Measurements from ENCODE around the gene HES4. TPM values are rescaled to one million over a fixed set of nuclear protein-coding genes. Genes with fewer than 3 reads are reported as not detected.

HES4 gene
- polyA plus RNA-seq, 1 experiment = 0.68 TPM

DNA sequence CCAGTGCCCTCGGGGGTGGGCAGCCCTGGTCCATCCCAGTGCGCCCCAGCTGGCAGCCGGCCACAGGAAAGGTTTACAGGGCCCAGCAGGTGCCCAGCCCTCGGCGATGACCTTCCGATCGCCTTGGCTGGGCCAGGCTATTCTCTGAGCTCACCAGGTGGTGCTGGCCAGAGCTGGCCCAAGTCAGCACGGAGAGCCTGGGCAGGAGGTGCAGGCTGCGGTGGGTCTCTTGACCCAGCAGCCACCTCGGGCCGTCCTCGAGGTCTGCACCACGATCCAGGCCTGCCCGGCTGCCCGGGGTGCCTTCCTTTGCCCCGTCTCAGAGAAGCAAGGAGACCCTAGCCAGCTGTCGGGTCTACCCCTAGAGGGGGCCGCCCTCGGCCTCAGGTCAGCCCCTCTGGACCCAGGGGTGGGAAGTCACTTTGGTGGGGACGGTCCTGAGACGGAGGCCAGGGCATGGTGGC, 18.4 kb downstream of the HES4 start:
- TF ChIP-seq, protein P1, sequence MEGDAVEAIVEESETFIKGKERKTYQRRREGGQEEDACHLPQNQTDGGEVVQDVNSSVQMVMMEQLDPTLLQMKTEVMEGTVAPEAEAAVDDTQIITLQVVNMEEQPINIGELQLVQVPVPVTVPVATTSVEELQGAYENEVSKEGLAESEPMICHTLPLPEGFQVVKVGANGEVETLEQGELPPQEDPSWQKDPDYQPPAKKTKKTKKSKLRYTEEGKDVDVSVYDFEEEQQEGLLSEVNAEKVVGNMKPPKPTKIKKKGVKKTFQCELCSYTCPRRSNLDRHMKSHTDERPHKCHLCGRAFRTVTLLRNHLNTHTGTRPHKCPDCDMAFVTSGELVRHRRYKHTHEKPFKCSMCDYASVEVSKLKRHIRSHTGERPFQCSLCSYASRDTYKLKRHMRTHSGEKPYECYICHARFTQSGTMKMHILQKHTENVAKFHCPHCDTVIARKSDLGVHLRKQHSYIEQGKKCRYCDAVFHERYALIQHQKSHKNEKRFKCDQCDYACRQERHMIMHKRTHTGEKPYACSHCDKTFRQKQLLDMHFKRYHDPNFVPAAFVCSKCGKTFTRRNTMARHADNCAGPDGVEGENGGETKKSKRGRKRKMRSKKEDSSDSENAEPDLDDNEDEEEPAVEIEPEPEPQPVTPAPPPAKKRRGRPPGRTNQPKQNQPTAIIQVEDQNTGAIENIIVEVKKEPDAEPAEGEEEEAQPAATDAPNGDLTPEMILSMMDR (IDR thresholded peaks at IDR 0.05; ENCODE audit: low read depth, low read length) = no peak
- DNase-seq (ENCODE audit: low read depth, low spot score) = no peak
- peaks cover 9% of the 10 kb centered on the region; the same call in 1 of the 2 replicates for H3K9me3 ChIP-seq (ENCODE audit: control insufficient read depth, insufficient read depth, low read length)
- H3K27me3 ChIP-seq (ENCODE audit: control insufficient read depth, insufficient read depth, low read length) = peaks cover 35% of the 10 kb centered on the region
- H3K4me3 ChIP-seq (ENCODE audit: low read depth, low read length) = no peak overlapping the region
- CTCF ChIA-PET = interaction anchor here (1.3 kb wide), 1 partner anchor 83 kb away, joined by 4 read pairs; no protein-coding TSS in a partner anchor
- POLR2A ChIA-PET = no interaction called here
- H3K27ac ChIP-seq (ENCODE audit: low read depth, low read length) = no peak overlapping the region

DNA sequence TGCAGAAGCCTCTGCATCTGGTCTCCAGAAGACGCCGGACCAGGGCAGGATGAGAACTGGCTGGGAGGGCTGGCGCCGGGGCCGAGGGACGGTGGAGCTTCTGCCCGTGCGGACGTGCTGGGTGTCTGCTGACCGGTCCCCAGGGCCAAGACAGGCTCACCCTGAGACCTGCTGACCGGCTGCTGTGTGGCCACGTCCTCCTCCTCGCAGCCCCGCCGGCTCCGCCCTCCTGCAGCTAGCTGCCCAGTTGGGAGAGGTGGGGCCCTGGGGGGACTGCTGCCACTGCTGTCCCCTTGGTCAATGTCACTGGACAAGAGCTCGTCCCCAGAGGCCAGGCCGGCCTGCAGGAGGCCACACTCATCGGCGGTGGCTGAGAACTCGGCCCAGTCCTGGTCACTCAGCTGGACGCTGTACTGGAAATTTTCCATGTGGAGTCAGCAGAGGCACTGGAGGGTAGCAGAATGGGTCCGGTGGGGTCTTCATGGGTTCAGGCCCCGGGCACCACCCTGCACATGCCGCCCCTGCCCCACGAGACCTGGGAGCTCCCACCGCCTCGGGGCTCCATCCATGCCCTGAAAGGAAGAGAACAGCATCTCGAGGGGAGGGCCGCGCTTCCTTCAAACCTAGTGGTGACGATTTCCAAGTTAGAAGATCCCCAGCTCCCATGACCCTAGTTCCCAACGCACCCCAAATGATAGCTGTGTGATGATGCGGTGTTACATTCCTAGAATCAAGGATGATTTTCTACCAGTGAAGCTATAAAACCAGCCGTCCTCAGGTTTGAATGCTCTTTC, 19.1 kb downstream of the HES4 start:
- ChIA-PET POLR2A (no interaction called here), CTCF (interaction anchor here (0.8 to 1.3 kb wide), 3 partner anchors 21 to 83 kb away, joined by 3 to 8 read pairs (median 4); no protein-coding TSS in a partner anchor)
- DNase-seq (ENCODE audit: low read depth, low spot score) = no peak
- Histone ChIP-seq H3K27ac (ENCODE audit: low read depth, low read length) (no peak overlapping the region), H3K27me3 (ENCODE audit: control insufficient read depth, insufficient read depth, low read length) (peaks cover 35% of the 10 kb centered on the region), H3K4me3 (ENCODE audit: low read depth, low read length) (no peak overlapping the region), H3K9me3 (ENCODE audit: control insufficient read depth, insufficient read depth, low read length) (peaks cover 9% of the 10 kb centered on the region; the same call in 1 of the 2 replicates)
- TF ChIP-seq, protein P1 (IDR thresholded peaks at IDR 0.05; ENCODE audit: low read depth, low read length) = no peak

DNA sequence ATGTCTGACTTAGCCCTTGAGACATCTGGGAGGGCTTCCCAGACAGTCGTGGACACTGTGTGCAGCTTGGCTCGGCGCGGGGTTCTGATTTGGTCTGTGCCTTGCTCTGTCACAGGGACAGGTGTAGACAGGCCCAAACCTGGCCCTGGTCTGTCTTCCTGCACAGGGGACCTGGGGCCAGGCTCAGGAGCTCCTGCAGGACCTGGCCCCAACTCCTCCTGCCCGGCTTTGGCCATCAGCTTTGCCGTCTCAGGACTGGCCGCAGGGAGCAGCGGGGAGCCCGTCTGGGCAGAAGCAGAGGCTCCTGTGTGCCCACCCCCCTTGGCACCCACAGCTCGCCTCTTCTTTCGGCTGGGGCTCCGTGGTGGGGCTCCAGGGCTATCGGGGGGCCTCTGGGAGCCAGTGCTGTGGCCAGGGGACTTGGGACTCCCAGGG, 19.7 kb downstream of the HES4 start:
- Histone ChIP-seq H3K9me3 (ENCODE audit: control insufficient read depth, insufficient read depth, low read length) (peaks cover 9% of the 10 kb centered on the region; the same call in 1 of the 2 replicates), H3K4me3 (ENCODE audit: low read depth, low read length) (no peak overlapping the region), H3K27me3 (ENCODE audit: control insufficient read depth, insufficient read depth, low read length) (peaks cover 35% of the 10 kb centered on the region), H3K27ac (ENCODE audit: low read depth, low read length) (no peak overlapping the region)
- no peak for DNase-seq (ENCODE audit: low read depth, low spot score)
- TF ChIP-seq, protein P1 (IDR thresholded peaks at IDR 0.05; ENCODE audit: low read depth, low read length) = no peak
- ChIA-PET POLR2A (no interaction called here), CTCF (interaction anchor here (0.8 to 1.3 kb wide), 3 partner anchors 22 to 84 kb away, joined by 3 to 8 read pairs (median 4); no protein-coding TSS in a partner anchor)

DNA sequence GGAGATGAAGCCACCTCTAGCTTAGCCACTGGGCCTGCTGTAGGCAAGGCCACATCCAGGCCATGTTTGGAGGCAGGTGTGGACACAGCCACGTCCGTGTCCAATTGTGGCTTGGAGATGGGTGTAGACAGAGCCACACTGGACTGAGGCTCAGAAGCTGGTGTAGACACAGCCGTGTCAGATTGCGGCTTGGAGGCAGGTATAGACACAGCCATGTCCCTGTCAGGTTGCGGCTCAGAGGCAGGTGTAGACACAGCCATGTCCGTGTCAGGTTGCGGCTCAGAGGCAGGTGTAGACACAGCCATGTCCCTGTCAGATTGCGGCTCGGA, 20.2 kb downstream of the HES4 start:
- DNase-seq (ENCODE audit: low read depth, low spot score) = no peak
- CTCF ChIA-PET = interaction anchor here (1.0 kb wide), 1 partner anchor 22 kb away, joined by 3 read pairs; no protein-coding TSS in a partner anchor

More for the DNA sequence above, 20.2 kb downstream of the HES4 start:
- Histone ChIP-seq H3K4me3 (ENCODE audit: low read depth, low read length) (no peak overlapping the region), H3K9me3 (ENCODE audit: control insufficient read depth, insufficient read depth, low read length) (peaks cover 9% of the 10 kb centered on the region; the same call in 1 of the 2 replicates), H3K27ac (ENCODE audit: low read depth, low read length) (no peak overlapping the region), H3K27me3 (ENCODE audit: control insufficient read depth, insufficient read depth, low read length) (peaks cover 30% of the 10 kb centered on the region)
- TF ChIP-seq, protein P1 (IDR thresholded peaks at IDR 0.05; ENCODE audit: low read depth, low read length) = no peak
- POLR2A ChIA-PET = no interaction called here

All from AG04450 (cell line).